ENCODE measurements around the gene RXRA.

The RXRA gene

GRCh38 chr9:134340475-134341160 is 14.4 kb downstream of the RXRA start:
- DNase-seq = no peak

GRCh38 chr9:134341306-134341705 is 15.1 kb downstream of the RXRA start:
- DNase-seq = no peak

GRCh38 chr9:134341929-134342745 is 15.9 kb downstream of the RXRA start:
- no peak for DNase-seq

GRCh38 chr9:134342746-134343115 is 16.5 kb downstream of the RXRA start:
- DNase-seq = no peak

GRCh38 chr9:134343637-134344036 is 17.4 kb downstream of the RXRA start:
- DNase-seq = no peak

- DNase-seq = peak; percentile 25
These were observed 18.0 kb downstream of the RXRA start for GRCh38 chr9:134344068-134344799.

- DNase-seq = no peak
These were observed 18.6 kb downstream of the RXRA start for GRCh38 chr9:134344800-134345310.

- DNase-seq = no peak
These were observed 19.5 kb downstream of the RXRA start for GRCh38 chr9:134345737-134346136.

GRCh38 chr9:134346151-134346550 is 19.9 kb downstream of the RXRA start:
- no peak for DNase-seq

- DNase-seq = no peak
These were observed 20.8 kb downstream of the RXRA start for GRCh38 chr9:134346840-134347583.

- no peak for DNase-seq
These were observed 21.7 kb downstream of the RXRA start for GRCh38 chr9:134347996-134348395.

GRCh38 chr9:134348404-134349155 is 22.3 kb downstream of the RXRA start:
- DNase-seq = no peak

GRCh38 chr9:134349936-134350335 is 23.7 kb downstream of the RXRA start:
- no peak for DNase-seq

GRCh38 chr9:134350416-134350994 is 24.2 kb downstream of the RXRA start:
- DNase-seq = no peak

GRCh38 chr9:134351606-134352176 is 25.4 kb downstream of the RXRA start:
- DNase-seq = no peak

- no peak for DNase-seq
These were observed 26.1 kb downstream of the RXRA start for GRCh38 chr9:134352247-134352933.

- no peak for DNase-seq
These were observed 27.3 kb downstream of the RXRA start for GRCh38 chr9:134353539-134353938.

- no peak for DNase-seq
These were observed 28.9 kb downstream of the RXRA start for GRCh38 chr9:134355158-134355557.

- DNase-seq = no peak
These were observed 29.5 kb downstream of the RXRA start for GRCh38 chr9:134355561-134356279.
